HepG2 (cell line): ENCODE measurements around the gene ABHD4. TPM values are rescaled to one million over a fixed set of nuclear protein-coding genes. Genes with fewer than 3 reads are reported as not detected.
A peak's percentile ranks its signal among the peaks of the same experiment; 100 is the strongest.

Source experiments
- ATF7-NPFF ChIP-seq: sonication (generic); formaldehyde crosslinking; IDR thresholded peaks from 2 replicates; pipeline ENCODE4 v1.8.1; 2023; ENCODE audit warnings: mild to moderate bottlenecking, low read depth, missing genetic modification reagents, moderate library complexity
- BHLHE40 ChIP-seq: IDR thresholded peaks from 2 replicates; pipeline ENCODE4 v1.6.1; 2011; ENCODE audit warnings: low read length, improper control_type of control experiment
- CAMTA2 ChIP-seq: sonication (generic); formaldehyde crosslinking; IDR thresholded peaks from 2 replicates; pipeline ENCODE4 v1.4.0; 2020; ENCODE audit warnings: mild to moderate bottlenecking, missing genetic modification reagents, borderline replicate concordance
- HOMEZ ChIP-seq: IDR thresholded peaks from 2 replicates; pipeline ENCODE4 v1.6.1; 2016; ENCODE audit warnings: low read depth
- JDP2 ChIP-seq: sonication (generic); formaldehyde crosslinking; IDR thresholded peaks from 2 replicates; pipeline ENCODE4 v1.8.1; 2022; ENCODE audit warnings: missing genetic modification reagents, borderline replicate concordance
- NCOA5 ChIP-seq: sonication (generic); formaldehyde crosslinking; IDR thresholded peaks from 2 replicates; pipeline ENCODE4 v1.4.0; 2020; ENCODE audit warnings: missing genetic modification reagents
- NFYB ChIP-seq: sonication (generic); formaldehyde crosslinking; IDR thresholded peaks from 2 replicates; pipeline ENCODE4 v1.4.0; 2020; ENCODE audit warnings: missing genetic modification reagents
- ZMYM4 ChIP-seq: sonication (generic); formaldehyde crosslinking; IDR thresholded peaks from 2 replicates; pipeline ENCODE4 v1.8.1; 2023; ENCODE audit warnings: mild to moderate bottlenecking, missing genetic modification reagents
- ZNF10 ChIP-seq: sonication (generic); formaldehyde crosslinking; IDR thresholded peaks from 2 replicates; pipeline ENCODE4 v1.4.0; 2020; ENCODE audit warnings: mild to moderate bottlenecking, low read depth, missing genetic modification reagents, borderline replicate concordance
- ZNF337 ChIP-seq: sonication (generic); formaldehyde crosslinking; IDR thresholded peaks from 2 replicates; pipeline ENCODE4 v1.5.1; 2020; ENCODE audit warnings: missing genetic modification reagents, low read depth, mild to moderate bottlenecking, borderline replicate concordance
- ZNF446 ChIP-seq: sonication (generic); formaldehyde crosslinking; IDR thresholded peaks from 2 replicates; pipeline ENCODE4 v1.5.0; 2020; ENCODE audit warnings: mild to moderate bottlenecking, missing genetic modification reagents
- ZNF552 ChIP-seq: sonication (generic); formaldehyde crosslinking; IDR thresholded peaks from 2 replicates; pipeline ENCODE4 v1.9.0; 2022; ENCODE audit warnings: missing genetic modification reagents, mild to moderate bottlenecking, borderline replicate concordance
- polyA plus RNA-seq, 8 experiments: library from polyadenylated mRNA; depleted of rRNA in 3 of 8; stranded (reverse) in 7 of 8; unstranded in 1 of 8; fragments of >200 nt; fragmentation: Illumina TruSeq in 4 of 8; extraction: Trizol in 4 of 8; gene quantifications; 2 replicates each; pipeline versions ENCODE4 v1.2.1 to v1.2.3, GENCODE V29; 2011 to 2016; ENCODE audit warnings: low read depth in 4 of 8, missing spikeins in 1 of 8, mixed read lengths in 1 of 8; ENCODE audit not compliant: insufficient read depth in 1 of 8
- total RNA-seq, 5 experiments: library from RNA; depleted of rRNA; stranded (reverse); fragments of >200 nt; fragmentation: Illumina TruSeq; extraction: Trizol; gene quantifications; 2 replicates each; pipeline ENCODE4 v1.2.3, GENCODE V29; 2016; ENCODE audit warnings: low read depth in 1 of 5
- TF ChIP-seq, protein P1 (sequence below): sonication (generic); formaldehyde crosslinking; IDR thresholded peaks from 2 replicates; pipeline ENCODE4 v1.5.0; 2020; ENCODE audit warnings: missing genetic modification reagents

ABHD4 gene
- total and polyA plus RNA-seq, 2 of the 13 experiments (the other 11 are each of a cell fraction or from before 2014, with no cell fraction given): 16.1 to 47.5 TPM

DNA sequence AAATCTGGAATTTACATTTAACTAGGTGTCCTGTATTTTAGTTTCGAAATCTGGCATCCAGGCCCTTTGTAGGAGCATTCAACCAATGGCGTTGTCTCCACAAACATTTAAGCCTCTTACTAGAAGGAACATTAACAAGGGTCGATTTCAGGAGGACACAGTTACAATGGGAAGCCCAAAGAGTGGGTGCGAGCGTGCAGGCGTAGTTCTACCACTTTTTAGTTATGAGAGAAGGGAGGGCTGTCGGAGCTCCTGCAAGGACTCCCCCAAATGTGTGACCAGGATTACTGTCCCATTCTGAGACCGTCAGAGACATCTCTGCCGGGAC is 365 bp upstream of the ABHD4 start (continued):
- TF ChIP-seq ZNF337 (CRISPR knock-in tag): no peak
- peak; percentile 38; the same call in 1 of the 2 replicates for TF ChIP-seq ATF7-NPFF (CRISPR knock-in tag)
- TF ChIP-seq HOMEZ (CRISPR knock-in tag): 0 out of 2 replicates have a peak, but pooled peaks have one; percentile 11
- TF ChIP-seq, protein P1, sequence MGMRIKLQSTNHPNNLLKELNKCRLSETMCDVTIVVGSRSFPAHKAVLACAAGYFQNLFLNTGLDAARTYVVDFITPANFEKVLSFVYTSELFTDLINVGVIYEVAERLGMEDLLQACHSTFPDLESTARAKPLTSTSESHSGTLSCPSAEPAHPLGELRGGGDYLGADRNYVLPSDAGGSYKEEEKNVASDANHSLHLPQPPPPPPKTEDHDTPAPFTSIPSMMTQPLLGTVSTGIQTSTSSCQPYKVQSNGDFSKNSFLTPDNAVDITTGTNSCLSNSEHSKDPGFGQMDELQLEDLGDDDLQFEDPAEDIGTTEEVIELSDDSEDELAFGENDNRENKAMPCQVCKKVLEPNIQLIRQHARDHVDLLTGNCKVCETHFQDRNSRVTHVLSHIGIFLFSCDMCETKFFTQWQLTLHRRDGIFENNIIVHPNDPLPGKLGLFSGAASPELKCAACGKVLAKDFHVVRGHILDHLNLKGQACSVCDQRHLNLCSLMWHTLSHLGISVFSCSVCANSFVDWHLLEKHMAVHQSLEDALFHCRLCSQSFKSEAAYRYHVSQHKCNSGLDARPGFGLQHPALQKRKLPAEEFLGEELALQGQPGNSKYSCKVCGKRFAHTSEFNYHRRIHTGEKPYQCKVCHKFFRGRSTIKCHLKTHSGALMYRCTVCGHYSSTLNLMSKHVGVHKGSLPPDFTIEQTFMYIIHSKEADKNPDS (CRISPR knock-in tag): peak; percentile 90; the same call in 1 of the 2 replicates
- TF ChIP-seq NFYB: 0 out of 2 replicates have a peak, but pooled peaks have one; percentile 4
- TF ChIP-seq NCOA5 (CRISPR knock-in tag): 0 out of 2 replicates have a peak, but pooled peaks have one; percentile 29
- 0 out of 2 replicates have a peak, but pooled peaks have one; percentile 35 for TF ChIP-seq ZNF10 (CRISPR knock-in tag)
- no peak for TF ChIP-seq JDP2 (CRISPR knock-in tag)
- TF ChIP-seq ZNF446: peak; percentile 95; the same call in 1 of the 2 replicates
- no peak for TF ChIP-seq ZMYM4
- no peak for TF ChIP-seq CAMTA2 (CRISPR knock-in tag)
- TF ChIP-seq ZNF552 (CRISPR knock-in tag): no peak
- no peak for TF ChIP-seq BHLHE40
